Heart left ventricle (tissue), 13 donors: ENCODE measurements around the gene ENKUR.

Experiments
- POLR2A ChIP-seq, 2 donors: fragments of 450-650 bp; IDR thresholded peaks; one replicate each; pipeline ENCODE4 v1.6.1; 2017; ENCODE audit warnings: antibody characterized with exemption in 2 of 2, mild to moderate bottlenecking in 2 of 2, moderate library complexity in 2 of 2
- TF ChIP-seq, protein P1 (sequence below), 12 donors: fragments of 200-600 bp; sonication (generic) in 4 of 12; IDR thresholded peaks; one replicate each; pipeline versions ENCODE4 v1.5.0 to v1.8.0; 2018 to 2022; ENCODE audit warnings: antibody characterized with exemption in 12 of 12, mild to moderate bottlenecking in 5 of 12
- donor health status: ischemic (EF 13 %, LVEDD 7.1; RV severe dilation, severe dysfunction).
- donor health status: DM: no; HTN: yes; CAD: no.
- donor health status: DM: no; HTN: no; CAD: no.
- donor health status: ischemic (EF 25% LVEDD 6.9; RV normal size, moderate dysfunction).
- donor health status: ischemic (EF 25% LVEDD 5.7; RV mildly dilated, moderate dysfunction).
- donor health status: ischemic (EF 35%, LVEDD 5.7; RV mildly dilated, moderate dysfunction).
- donor health status: nonischemic (EF 11% LVEDD 7.7; RV severe dilation, severe dysfunction).
- donor health status: DM: yes; HTN: yes; CAD: no.
- donor health status: PGD.
- donor health status: ischemic (EF 29% LVEDD 5.4; RV normal size, mild dysfunction).
- donor health status: nonischemic (EF 23%, LVEDD 6.1; RV moderate dilation, normal function).

- TF ChIP-seq, protein P1, sequence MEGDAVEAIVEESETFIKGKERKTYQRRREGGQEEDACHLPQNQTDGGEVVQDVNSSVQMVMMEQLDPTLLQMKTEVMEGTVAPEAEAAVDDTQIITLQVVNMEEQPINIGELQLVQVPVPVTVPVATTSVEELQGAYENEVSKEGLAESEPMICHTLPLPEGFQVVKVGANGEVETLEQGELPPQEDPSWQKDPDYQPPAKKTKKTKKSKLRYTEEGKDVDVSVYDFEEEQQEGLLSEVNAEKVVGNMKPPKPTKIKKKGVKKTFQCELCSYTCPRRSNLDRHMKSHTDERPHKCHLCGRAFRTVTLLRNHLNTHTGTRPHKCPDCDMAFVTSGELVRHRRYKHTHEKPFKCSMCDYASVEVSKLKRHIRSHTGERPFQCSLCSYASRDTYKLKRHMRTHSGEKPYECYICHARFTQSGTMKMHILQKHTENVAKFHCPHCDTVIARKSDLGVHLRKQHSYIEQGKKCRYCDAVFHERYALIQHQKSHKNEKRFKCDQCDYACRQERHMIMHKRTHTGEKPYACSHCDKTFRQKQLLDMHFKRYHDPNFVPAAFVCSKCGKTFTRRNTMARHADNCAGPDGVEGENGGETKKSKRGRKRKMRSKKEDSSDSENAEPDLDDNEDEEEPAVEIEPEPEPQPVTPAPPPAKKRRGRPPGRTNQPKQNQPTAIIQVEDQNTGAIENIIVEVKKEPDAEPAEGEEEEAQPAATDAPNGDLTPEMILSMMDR (IDR thresholded peaks at IDR 0.05), result no peak
- no peak for TF ChIP-seq POLR2A (IDR thresholded peaks at IDR 0.05)
Measured at GRCh38 chr10:25050402-25050801, 34.4 kb upstream of the ENKUR start.
